Caki2 (cell line): ENCODE results near the gene PLAAT2. TPM values are rescaled to one million over a fixed set of nuclear protein-coding genes. Genes with fewer than 3 reads are reported as not detected.
"Not testable (repeated sequence)": the region's sequence is repeated elsewhere in the genome, so short reads cannot be mapped to it uniquely, and the experiment has no call there.

Experiments used
- DNase-seq: peaks from one replicate; pipeline ENCODE4 v3.0.0-alpha.2; 2015; ENCODE audit warnings: low read depth
- in situ Hi-C: cut with HindIII; loops from 2 replicates; pipeline ENCODE4 v1.10.0; 2016; ENCODE audit warnings: low sequenced_read_pairs, low pct_unique_long_range_greater_than_20kb, mixed read lengths
- total RNA-seq: library from RNA; depleted of rRNA; stranded (reverse); fragments of >200 nt; shearing (Covaris generic); gene quantifications from 2 replicates; pipeline ENCODE4 v1.2.3, GENCODE V29; 2014; ENCODE audit warnings: low replicate concordance

The PLAAT2 gene
- total RNA-seq, 1 experiment from 2014 or later: 3.4 TPM

DNA sequence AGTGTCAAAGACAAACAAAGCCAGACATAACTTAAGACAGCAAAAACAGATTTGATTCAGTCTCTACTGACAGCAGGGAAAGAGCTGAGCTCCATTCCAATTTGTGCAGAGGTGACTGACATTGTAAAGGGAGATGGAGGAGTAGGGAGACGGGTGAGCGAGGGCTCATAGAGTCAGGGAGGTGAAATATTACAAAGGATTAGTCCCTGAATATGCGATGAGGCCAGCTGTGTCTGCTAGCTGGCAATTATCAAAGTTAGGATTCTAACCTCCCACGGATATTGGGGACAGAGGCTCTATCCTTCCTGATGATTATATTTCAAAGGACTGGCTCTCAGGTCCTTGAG is 8.3 kb downstream of the PLAAT2 start:
- in situ Hi-C loops: no loop called here
- no peak for DNase-seq

GRCh38 chr11:63553759-63554158 is 9.4 kb downstream of the PLAAT2 start:
- no peak for DNase-seq
- in situ Hi-C loops: no loop called here

DNA sequence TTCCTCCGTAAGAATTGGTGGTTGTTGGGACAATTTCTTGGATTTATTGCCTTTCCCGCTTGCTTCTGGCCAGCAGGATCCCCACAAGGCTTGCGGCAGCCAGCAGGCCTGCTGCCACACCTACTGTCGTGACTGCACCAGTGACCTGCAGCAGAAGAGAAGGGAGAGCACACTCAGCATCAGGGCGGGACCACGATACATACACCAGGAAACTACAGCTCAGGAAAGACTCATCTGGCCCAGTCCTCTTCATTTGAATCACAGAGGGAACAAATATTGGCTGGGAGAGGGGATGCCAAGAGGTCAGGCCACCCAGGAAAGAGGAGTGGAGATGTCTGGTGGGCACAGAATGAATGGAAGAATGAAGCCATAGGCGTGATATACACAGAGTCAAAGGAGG is 10.3 kb downstream of the PLAAT2 start:
- DNase-seq: no peak
- in situ Hi-C loops: no loop called here

DNA sequence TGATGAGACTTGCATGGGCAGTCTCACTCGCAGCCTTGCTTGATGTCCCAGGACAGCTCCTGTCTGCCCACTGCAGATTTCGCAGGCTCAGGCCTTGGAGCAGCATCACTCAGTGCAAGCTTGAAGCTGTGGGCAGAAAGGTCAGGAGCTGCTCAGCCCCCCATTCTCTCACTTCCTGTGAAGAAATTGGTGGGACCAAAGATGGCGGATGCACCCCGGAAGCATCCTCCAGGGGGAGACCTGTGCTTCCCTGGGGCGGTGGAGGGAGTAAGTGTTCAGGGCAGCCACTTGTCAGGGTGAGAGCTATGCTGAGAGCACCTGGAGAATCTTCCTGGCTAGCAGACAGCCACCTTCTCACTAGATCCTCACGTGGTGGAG is 11.3 kb downstream of the PLAAT2 start:
- in situ Hi-C loops: no loop called here
- no peak for DNase-seq

DNA sequence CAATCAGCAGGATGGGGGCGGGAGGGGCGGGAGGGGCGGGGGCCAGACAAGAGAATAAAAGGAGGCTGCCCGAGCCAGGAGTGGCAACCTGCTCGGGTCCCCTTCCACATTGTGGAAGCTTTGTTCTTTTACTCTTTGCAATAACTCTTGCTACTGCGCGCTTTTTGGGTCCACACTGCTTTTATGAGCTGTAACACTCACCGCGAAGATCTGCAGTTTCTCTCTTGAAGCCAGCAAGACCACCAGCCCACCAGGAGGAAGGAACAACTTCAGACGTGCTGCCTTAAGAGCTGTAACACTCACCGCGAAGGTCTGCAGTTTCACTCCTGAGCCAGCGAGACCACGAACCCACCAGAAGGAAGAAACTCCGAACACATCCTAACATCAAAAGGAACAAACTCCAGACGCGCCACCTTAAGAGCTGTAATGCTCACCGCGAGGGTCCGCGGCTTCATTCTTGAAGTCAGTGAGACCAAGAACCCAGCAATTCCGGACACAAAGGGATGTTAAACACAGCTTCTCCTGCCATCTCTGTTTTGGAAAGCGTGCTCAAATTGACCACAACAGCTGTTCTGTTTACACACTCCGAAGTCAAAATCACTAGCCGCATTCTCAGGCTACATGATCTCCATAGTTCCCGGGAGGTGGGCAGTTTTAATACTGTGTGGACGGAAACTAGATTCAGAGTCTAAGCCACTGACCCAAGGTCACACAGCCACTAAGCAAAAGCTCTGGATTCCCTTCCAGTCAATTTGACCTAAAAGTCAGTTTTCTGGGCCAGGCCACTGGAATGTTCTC is 11.9 kb downstream of the PLAAT2 start:
- in situ Hi-C loops: no loop called here
- no peak for DNase-seq

- in situ Hi-C loops: not testable (repeated sequence)
Observed at GRCh38 chr11:63550156-63550700, 13.0 kb downstream of the PLAAT2 start.

GRCh38 chr11:63549411-63549810 is 13.8 kb downstream of the PLAAT2 start:
- in situ Hi-C loops: no loop called here

More at GRCh38 chr11:63550156-63550700, 13.0 kb downstream of the PLAAT2 start:
- not testable (repeated sequence) for DNase-seq

DNA sequence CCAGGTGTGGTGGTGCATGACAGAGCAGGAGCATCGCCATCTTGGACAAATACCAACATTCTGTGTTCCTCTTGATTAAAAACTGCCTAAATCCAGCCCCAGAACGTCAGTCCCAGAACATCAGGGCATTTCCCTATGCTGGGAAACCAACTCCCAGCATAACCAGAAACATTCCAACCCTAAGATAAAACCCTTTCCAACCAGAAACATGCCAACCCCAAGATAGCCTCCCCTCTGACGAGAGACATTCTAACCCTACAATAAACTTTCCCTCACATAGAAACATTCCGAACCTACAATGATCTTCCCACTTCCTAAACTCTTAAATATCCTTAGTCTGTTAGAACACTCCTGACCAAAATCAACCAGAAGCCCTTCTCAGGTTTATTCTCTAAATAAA is 15.0 kb downstream of the PLAAT2 start:
- no peak for DNase-seq
- in situ Hi-C loops: no loop called here

More at GRCh38 chr11:63549411-63549810, 13.8 kb downstream of the PLAAT2 start:
- no peak for DNase-seq

GRCh38 chr11:63547061-63547460 is 16.1 kb downstream of the PLAAT2 start:
- DNase-seq: no peak
- in situ Hi-C loops: no loop called here

DNA sequence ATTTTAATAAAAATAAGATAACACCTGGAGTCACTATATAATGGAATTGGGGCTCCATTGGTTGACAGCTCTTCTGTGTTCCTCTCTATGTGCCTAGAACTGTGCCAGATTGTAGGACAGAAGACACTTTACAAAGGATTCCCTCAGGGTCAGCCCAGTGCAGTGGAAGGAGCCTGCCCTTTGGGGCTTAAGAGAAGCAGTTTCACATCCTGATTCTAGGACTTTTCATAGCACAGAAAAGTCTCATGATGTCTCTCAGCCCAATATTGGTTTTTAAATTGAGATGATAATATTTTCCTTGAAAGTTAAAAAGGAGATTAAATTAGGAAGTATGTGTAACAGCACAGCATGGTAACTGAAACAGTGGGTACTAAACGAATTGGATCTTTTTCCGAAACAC is 19.5 kb downstream of the PLAAT2 start:
- DNase-seq: no peak
- in situ Hi-C loops: no loop called here

- in situ Hi-C loops: not testable (repeated sequence)
Observed at GRCh38 chr11:63542506-63542905, 20.7 kb downstream of the PLAAT2 start.

GRCh38 chr11:63537293-63538101 is 25.7 kb downstream of the PLAAT2 start:
- peak; percentile 28 for DNase-seq
- in situ Hi-C loops: no loop called here

More at GRCh38 chr11:63542506-63542905, 20.7 kb downstream of the PLAAT2 start:
- not testable (repeated sequence) for DNase-seq

GRCh38 chr11:63536669-63537292 is 26.4 kb downstream of the PLAAT2 start, which contains the start of gene PLAAT4:
Gene PLAAT4 (plus strand): TSS chr11:63536808. CDS start chr11:63536869, 61 bp downstream.
- in situ Hi-C loops: no loop called here

GRCh38 chr11:63535734-63536133 is 27.4 kb downstream of the PLAAT2 start:
- no peak for DNase-seq
- in situ Hi-C loops: no loop called here

More at GRCh38 chr11:63536669-63537292, 26.4 kb downstream of the PLAAT2 start, which contains the start of gene PLAAT4:
- DNase-seq: peak; percentile 35

DNA sequence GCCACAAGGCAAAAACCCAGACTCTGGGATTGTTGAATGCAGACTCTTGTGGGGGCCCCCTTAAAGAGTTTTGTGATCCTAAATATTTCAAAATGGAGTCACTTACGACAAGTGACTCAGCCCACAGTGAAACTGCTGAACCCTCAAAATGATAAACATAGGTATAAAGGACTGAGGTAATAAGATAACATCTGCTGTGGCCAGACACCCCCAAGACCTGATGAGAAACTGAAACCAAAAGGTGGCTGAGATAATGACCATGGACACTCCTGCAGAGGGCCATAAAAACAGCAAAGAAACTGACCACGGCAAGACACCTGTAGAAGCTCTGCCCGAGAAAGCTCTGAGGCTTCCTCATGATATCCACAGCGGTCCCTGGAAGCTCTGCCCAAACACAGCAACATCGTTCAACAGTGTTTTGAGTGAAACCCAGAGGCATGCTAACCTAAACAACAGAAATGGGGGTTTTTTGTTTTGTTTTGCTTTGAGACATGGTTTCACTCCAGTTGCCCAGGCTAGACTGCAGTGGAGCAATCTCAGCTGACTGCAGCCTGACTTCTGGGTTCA is 28.2 kb downstream of the PLAAT2 start:
- no peak for DNase-seq
- in situ Hi-C loops: no loop called here

DNA sequence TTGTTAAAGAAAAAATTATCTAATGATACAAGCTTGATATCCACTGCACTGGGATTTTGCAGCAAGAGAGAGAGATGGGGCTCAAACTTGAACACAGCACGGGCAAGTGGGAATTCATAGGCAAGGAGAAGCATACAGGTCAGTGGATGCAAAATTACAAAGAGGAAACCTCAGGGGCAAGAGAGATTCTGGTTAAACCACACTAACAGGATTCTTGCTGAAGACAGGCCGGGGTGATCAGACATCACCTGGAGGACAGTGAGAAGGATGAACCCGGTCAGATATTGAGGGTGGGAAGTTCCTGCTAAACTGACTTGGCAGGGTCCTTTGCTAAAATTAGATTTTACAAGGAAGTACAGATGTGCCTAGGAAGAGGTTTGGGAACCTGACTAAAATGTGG is 29.1 kb downstream of the PLAAT2 start:
- in situ Hi-C loops: no loop called here
- no peak for DNase-seq

DNA sequence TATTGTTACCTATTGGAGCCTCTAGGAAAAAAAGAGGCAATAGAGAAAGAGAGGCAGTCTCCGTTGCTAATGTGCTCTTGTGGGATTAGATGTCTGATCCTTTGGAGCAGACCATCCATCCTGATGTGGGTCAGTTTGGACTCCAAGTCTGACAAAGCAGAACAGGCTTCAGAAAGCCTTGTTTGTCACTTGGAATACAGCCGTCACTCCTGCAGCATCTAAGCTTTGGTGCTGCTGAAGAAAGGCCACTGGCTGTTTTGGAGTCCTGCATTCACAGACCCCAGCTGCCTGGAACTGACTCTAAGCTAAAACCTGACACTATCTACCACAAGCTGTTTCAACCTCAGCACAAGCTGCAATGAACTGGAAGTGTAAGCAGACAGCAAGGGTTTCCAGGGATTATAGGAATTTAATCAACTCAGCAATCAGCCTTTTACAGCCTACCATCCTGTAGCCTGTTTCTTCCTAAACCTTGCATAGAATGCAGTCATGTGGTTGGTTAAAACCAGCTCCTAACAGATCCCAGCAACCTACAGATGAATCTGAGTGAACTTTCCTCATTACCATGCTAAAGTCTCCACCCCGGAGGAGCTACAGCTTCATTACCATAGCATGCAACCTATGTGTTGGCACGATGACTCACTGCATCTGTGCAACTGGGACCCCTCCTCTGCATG is 30.2 kb downstream of the PLAAT2 start:
- no peak for DNase-seq
- in situ Hi-C loops: no loop called here

DNA sequence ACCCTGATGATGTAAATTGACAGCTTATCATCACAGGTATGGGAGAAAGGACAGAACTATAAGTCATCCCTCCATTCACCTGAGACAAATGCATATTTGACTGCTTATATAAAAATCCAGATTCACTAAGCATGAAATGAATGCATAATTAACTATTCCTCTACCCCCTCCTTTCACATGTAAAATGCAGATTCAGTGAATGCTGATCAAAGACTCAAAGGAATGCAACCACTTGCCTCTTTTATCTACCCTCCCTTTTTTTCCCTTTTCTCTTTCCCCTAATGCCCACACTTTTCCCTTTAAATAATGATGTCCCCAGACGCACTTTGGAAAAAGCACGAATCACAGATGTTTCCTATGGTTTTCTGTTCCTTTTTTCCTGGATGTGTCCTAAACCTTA is 31.1 kb downstream of the PLAAT2 start:
- DNase-seq: no peak
- in situ Hi-C loops: no loop called here
